ENCODE measurements around the gene CEP295NL.
"Not testable (repeated sequence)": the region's sequence is repeated elsewhere in the genome, so short reads cannot be mapped to it uniquely, and the experiment has no call there.

CEP295NL gene

DNA sequence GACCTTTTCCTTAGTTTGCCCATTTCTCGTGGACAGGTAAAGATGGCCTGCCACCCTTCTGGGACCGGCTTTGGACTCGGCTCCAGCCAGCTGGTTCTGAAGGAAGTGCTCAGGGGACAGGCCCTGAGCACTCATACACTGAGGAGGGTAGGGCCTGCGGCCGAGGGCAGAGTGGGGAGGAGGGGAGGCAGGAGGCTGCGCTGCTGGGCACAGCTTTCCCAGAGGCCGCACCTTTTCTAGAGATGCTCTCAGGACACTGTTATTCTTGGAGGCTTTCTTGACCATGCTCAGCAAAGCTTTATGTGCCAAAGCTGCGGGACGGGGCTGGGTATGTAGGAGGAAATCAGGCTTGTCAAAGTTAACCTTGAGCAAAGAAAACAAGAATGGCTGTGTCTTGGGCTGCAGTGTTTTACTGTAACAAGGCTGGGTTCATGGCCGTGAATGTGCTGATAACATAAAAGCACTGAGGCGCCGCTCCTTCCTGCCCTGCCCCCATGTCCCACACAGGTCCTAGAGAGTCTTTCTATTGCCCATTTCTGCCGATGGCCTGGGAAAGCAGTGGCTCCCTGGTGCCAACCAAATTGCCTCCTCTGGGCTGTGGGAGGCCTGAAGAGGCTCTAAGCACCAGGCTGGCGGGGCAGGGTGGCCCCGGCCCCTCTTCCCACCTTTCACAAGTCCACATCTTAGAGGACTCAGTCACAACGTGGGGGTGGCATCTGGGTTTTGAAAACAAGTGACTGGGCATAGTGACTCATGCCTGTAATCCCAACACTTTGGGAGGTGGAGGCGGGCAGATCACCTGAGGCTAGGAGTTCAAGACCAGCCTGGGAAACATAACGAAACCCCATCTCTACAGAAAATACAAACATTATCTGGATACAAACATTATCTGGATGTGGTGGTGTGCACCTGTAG lies 44.5 kb upstream of the CEP295NL start:
- Histone ChIP-seq H3K9ac (no peak overlapping the region), H2AFZ (peak overlapping the region; percentile 68), H3K4me3 (ENCODE audit: low read depth, low read length) (no peak overlapping the region), H3K27me3 (ENCODE audit: control insufficient read depth, insufficient read depth, low read length) (no peaks in the 10 kb centered on the region), H3K9me3 (ENCODE audit: control insufficient read depth, low read length) (no peaks in the 10 kb centered on the region), H3K36me3 (ENCODE audit: control insufficient read depth, insufficient read depth, low read length) (no peaks in the 10 kb centered on the region), H3K4me2 (ENCODE audit: low read length) (no peak overlapping the region), H3K79me2 (no peaks in the 10 kb centered on the region), H3K27ac (no peak overlapping the region), H3K4me1 (peaks cover 3% of the 10 kb centered on the region)
- TF ChIP-seq, protein P1, sequence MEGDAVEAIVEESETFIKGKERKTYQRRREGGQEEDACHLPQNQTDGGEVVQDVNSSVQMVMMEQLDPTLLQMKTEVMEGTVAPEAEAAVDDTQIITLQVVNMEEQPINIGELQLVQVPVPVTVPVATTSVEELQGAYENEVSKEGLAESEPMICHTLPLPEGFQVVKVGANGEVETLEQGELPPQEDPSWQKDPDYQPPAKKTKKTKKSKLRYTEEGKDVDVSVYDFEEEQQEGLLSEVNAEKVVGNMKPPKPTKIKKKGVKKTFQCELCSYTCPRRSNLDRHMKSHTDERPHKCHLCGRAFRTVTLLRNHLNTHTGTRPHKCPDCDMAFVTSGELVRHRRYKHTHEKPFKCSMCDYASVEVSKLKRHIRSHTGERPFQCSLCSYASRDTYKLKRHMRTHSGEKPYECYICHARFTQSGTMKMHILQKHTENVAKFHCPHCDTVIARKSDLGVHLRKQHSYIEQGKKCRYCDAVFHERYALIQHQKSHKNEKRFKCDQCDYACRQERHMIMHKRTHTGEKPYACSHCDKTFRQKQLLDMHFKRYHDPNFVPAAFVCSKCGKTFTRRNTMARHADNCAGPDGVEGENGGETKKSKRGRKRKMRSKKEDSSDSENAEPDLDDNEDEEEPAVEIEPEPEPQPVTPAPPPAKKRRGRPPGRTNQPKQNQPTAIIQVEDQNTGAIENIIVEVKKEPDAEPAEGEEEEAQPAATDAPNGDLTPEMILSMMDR (IDR thresholded peaks at IDR 0.05) = no peak

DNA sequence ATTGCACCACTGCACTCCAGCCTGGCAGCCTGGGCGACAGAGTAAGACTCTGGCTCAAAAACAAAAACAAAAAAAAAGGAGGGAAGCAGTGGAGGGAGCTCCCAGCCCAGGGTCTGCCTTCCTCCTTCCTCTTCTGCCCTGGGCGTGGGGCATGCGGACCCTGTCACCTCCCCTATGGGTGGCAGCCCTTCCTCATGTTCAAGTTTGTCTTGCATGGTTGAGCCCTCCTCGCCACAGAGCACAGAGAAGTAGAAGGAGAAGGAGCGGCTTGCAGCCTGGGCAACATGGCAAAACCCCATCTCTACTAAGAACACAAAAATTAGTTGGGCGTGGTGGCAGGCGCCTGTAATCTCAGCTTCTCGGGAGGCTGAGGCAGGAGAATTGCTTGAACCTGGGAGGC lies 43.6 kb upstream of the CEP295NL start:
- Histone ChIP-seq H3K9me3 (ENCODE audit: control insufficient read depth, low read length) (no peaks in the 10 kb centered on the region), H3K27me3 (ENCODE audit: control insufficient read depth, insufficient read depth, low read length) (no peaks in the 10 kb centered on the region), H2AFZ (no peak overlapping the region), H3K4me3 (ENCODE audit: low read depth, low read length) (no peak overlapping the region), H3K27ac (no peak overlapping the region), H3K9ac (no peak overlapping the region), H3K79me2 (no peaks in the 10 kb centered on the region), H3K36me3 (ENCODE audit: control insufficient read depth, insufficient read depth, low read length) (no peaks in the 10 kb centered on the region), H3K4me1 (peaks cover 3% of the 10 kb centered on the region), H3K4me2 (ENCODE audit: low read length) (no peak overlapping the region)
- TF ChIP-seq, protein P1 (IDR thresholded peaks at IDR 0.05) = no peak

DNA sequence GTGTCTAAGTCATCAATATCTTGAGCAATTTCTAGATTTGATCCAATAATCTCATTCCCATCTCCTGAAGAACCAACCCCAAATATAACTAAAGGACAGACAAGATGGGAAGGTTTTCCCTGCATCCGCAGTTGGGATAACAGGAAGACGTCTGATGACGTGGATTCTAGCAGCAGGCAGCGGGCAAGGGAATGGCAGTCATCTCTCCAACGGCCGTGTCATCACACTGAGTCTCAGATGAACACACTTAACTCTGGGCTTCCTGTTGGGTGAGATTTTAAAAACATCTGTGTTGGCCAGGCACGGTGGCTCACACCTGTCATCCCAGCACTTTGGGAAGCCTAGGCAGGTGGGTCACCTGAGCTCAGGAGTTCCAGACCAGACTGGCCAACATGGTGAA lies 43.1 kb upstream of the CEP295NL start:
- H3K4me2 ChIP-seq (ENCODE audit: low read length) = no peak overlapping the region
- no peaks in the 10 kb centered on the region for H3K79me2 ChIP-seq
- H3K36me3 ChIP-seq (ENCODE audit: control insufficient read depth, insufficient read depth, low read length) = no peaks in the 10 kb centered on the region
- no peak overlapping the region for H2AFZ ChIP-seq
- H3K27me3 ChIP-seq (ENCODE audit: control insufficient read depth, insufficient read depth, low read length) = no peaks in the 10 kb centered on the region
- no peak overlapping the region for H3K9ac ChIP-seq
- no peak overlapping the region for H3K27ac ChIP-seq
- H3K9me3 ChIP-seq (ENCODE audit: control insufficient read depth, low read length) = no peaks in the 10 kb centered on the region
- H3K4me3 ChIP-seq (ENCODE audit: low read depth, low read length) = no peak overlapping the region
- TF ChIP-seq, protein P1 (IDR thresholded peaks at IDR 0.05) = no peak
- peaks cover 3% of the 10 kb centered on the region for H3K4me1 ChIP-seq

DNA sequence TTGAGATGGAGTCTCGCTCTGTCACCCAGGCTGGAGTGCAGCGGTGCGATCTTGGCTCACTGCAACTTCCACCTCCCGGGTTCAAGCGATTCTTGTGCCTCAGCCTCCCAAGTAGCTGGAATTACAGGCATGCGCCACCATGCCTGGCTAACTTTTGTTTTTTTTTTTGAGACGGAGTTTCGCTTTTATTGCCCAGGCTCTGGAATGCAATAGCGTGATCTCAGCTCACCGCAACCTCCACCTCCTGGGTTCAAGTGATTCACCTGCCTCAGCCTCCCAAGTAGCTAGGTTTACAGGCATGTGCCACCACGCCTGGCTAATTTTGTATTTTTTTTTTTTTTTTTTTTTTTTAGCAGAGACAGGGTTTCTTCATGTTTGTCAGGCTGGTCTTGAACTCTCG lies 42.5 kb upstream of the CEP295NL start:
- not testable (repeated sequence) for H3K27ac ChIP-seq; H3K4me2 ChIP-seq (ENCODE audit: low read length); H3K27me3 ChIP-seq (ENCODE audit: control insufficient read depth, insufficient read depth, low read length); H3K4me3 ChIP-seq (ENCODE audit: low read depth, low read length); H3K9ac ChIP-seq; H3K36me3 ChIP-seq (ENCODE audit: control insufficient read depth, insufficient read depth, low read length); H3K9me3 ChIP-seq (ENCODE audit: control insufficient read depth, low read length); H3K79me2 ChIP-seq; H3K4me1 ChIP-seq; H2AFZ ChIP-seq

DNA sequence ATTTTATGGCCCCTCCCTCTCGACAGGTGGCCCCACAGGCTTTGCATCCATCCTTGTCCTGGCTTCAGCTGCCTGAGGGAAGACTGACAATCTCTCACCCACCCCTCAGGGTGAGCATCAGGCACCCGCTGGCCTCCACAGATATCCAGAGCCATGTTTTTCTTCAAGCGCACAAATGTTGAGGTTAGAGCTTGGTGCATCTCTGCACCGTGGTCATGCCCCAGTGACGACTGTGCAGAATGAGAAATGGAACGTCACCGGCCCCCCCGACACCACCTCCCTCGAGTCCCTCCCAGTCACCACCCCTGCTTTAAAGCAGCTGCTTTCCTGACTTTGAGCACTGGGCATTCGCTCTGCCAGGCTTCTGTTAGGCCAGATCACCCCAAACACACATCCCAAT lies 42.0 kb upstream of the CEP295NL start:
- H3K4me3 ChIP-seq (ENCODE audit: low read depth, low read length) = no peak overlapping the region
- H2AFZ ChIP-seq = no peak overlapping the region
- H3K36me3 ChIP-seq (ENCODE audit: control insufficient read depth, insufficient read depth, low read length) = no peaks in the 10 kb centered on the region
- no peaks in the 10 kb centered on the region for H3K9me3 ChIP-seq (ENCODE audit: control insufficient read depth, low read length)
- no peak overlapping the region for H3K4me2 ChIP-seq (ENCODE audit: low read length)
- no peaks in the 10 kb centered on the region for H3K27me3 ChIP-seq (ENCODE audit: control insufficient read depth, insufficient read depth, low read length)
- H3K9ac ChIP-seq = no peak overlapping the region
- TF ChIP-seq, protein P1 (IDR thresholded peaks at IDR 0.05) = no peak
- peaks cover 3% of the 10 kb centered on the region for H3K4me1 ChIP-seq
- H3K27ac ChIP-seq = no peak overlapping the region
- no peaks in the 10 kb centered on the region for H3K79me2 ChIP-seq

All from parathyroid adenoma (tissue), 2 donors.